Retinal pigment epithelial cell (primary cell): ENCODE results near the gene CAT.

Source experiments
- DNase-seq: peaks from one replicate; pipeline ENCODE4 v3.0.0-alpha.2; 2010; ENCODE audit warnings: low read depth
- H3K4me3 ChIP-seq: 2 replicates; pipeline ENCODE4 v1.5.1; 2011; ENCODE audit warnings: mild to moderate bottlenecking, low read length, control low read depth, moderate library complexity
- TF ChIP-seq, protein P1 (sequence below): conservative IDR thresholded peaks from 2 replicates; pipeline ENCODE4 v1.5.1; 2011; ENCODE audit warnings: low read depth, low read length, control low read depth, inconsistent platforms

CAT gene

GRCh38 chr11:34438529-34439507 lies at the start of gene CAT:
Gene CAT (plus strand): TSS chr11:34438934. CDS start chr11:34439014, 80 bp downstream.
- TF ChIP-seq, protein P1, sequence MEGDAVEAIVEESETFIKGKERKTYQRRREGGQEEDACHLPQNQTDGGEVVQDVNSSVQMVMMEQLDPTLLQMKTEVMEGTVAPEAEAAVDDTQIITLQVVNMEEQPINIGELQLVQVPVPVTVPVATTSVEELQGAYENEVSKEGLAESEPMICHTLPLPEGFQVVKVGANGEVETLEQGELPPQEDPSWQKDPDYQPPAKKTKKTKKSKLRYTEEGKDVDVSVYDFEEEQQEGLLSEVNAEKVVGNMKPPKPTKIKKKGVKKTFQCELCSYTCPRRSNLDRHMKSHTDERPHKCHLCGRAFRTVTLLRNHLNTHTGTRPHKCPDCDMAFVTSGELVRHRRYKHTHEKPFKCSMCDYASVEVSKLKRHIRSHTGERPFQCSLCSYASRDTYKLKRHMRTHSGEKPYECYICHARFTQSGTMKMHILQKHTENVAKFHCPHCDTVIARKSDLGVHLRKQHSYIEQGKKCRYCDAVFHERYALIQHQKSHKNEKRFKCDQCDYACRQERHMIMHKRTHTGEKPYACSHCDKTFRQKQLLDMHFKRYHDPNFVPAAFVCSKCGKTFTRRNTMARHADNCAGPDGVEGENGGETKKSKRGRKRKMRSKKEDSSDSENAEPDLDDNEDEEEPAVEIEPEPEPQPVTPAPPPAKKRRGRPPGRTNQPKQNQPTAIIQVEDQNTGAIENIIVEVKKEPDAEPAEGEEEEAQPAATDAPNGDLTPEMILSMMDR, result no peak
- peak; percentile 92 for DNase-seq
- H3K4me3 ChIP-seq, result peak within 1 kb of the TSS; percentile 90

DNA sequence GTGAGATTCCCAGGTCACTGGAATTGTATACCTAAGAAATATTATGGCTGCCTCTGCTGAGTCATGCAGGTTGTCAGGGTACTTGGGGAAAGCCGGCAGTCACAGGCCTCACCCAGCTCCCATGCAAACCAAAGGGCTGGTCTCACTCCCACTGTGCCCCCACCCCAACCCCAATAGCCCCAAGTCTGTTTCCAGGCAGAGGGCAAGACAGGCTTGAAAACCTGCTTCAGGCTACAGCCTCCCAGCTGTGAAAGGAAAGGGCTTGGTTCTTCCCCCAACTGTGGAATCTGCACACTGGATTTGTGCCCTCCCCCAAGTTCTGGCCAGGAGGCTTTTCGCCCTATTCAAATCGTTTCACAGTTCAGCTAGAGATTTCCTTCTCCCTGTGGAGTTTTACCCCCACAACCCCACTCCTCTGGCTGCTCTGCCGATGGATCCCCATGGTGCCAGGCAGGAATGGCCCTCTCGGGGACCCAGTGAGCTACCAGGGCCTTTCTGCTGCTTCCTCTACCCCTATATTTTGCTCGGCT lies 43.9 kb upstream of the CAT start:
- no peak overlapping the region for H3K4me3 ChIP-seq
- TF ChIP-seq, protein P1, result no peak
- no peak for DNase-seq

DNA sequence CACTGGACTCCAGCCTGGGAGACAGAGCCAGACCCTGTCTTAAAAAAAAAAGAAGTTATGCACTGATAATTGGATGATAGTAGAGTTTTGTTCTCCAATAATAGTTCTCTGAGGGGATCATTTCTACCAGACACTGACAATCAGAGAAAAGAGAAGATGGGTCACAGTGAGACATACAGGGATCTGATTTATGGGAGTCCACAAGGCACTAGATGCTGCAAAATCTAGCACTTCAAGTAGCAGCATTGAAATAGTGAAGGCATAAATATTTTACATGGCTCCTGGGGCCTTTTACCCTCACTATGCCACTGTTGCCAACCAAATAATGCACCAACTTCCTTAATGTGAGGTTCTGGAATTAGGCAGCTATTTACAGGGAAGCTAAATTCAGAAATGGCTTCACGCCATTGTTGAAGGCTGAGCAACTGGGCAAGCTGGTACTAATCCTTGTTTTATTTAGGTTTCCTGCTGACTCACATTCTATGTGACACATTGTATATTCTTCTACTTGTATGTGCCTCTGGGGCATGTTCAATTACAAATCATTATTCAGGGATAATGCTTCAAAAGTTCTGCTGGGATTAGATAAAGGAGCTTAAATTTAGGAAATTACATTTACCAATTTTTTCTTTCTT lies 42.7 kb upstream of the CAT start:
- H3K4me3 ChIP-seq, result no peak overlapping the region
- peak; percentile 86 for DNase-seq
- TF ChIP-seq, protein P1, result no peak

DNA sequence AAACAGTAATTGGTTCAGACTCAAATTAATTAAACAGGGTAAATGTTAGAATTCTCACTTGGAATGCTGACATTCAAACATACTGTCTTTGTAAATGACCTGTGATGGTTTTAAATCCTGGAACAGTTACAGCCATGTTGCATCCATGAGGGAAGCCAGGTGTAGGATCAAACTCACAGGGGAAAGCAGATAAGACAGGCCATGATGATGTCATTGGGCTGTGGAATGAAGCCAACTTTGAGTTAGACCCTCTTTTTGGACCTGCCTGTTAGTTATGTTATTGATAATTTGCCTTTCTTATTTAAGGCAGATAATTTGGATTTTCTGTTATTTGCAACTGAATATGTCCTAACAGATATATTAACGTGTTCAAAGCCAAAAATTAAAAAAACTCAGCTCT lies 41.6 kb upstream of the CAT start:
- no peak overlapping the region for H3K4me3 ChIP-seq

DNA sequence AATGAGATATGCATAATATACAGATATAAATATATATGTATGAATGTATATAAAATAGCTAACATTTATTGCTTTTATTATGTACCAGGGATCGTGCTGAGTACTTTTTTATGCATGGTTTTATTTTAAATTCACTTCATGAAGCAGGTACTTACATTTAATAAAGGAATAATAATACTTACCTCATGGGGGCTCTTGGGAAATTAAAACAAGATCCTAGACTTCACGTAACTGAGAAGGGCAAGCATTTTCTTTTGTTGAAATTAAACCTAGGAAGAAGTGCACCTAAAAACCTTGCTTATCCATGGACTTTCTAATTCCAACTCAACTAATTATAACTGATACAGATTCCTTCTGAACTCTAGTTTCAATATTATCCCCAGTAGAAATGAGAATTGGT lies 40.9 kb upstream of the CAT start:
- TF ChIP-seq, protein P1, result no peak
- H3K4me3 ChIP-seq, result no peak overlapping the region
- DNase-seq, result no peak

More for the DNA sequence above, 41.6 kb upstream of the CAT start:
- TF ChIP-seq, protein P1, result no peak
- DNase-seq, result no peak

DNA sequence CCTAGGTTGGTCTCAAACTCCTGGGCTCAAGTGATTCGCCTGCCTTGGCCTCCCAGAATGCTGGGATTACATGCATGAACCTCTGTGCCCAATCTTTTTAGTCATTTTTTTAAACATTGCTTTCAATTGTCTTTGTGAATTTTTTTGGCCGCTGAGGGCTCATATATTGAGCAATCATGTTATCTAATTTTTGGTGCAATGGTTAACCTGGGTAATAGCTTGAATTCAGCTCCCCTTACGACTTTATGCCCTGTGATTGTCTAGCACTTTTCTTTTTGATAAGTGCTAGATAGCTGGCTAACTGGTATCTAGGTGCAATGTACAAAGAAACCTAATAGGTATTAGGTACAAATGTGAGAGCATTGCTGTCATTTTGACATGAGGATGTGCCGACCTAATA lies 35.3 kb upstream of the CAT start:
- TF ChIP-seq, protein P1, result no peak
- DNase-seq, result no peak
- H3K4me3 ChIP-seq, result no peak overlapping the region

GRCh38 chr11:34404280-34404679 lies 34.5 kb upstream of the CAT start:
- no peak for DNase-seq
- no peak overlapping the region for H3K4me3 ChIP-seq
- TF ChIP-seq, protein P1, result no peak
